Measurements from ENCODE around the gene ATRNL1.

Gene ATRNL1

GRCh38 chr10:115833119-115833518, 740.0 kb downstream of the ATRNL1 start:
- Histone ChIP-seq H3K4me2 (ENCODE audit: low read length) (no peak overlapping the region), H3K4me3 (ENCODE audit: low read depth, low read length) (no peak overlapping the region), H3K79me2 (no peaks in the 10 kb centered on the region), H3K9ac (no peak overlapping the region), H2AFZ (no peak overlapping the region), H3K9me3 (ENCODE audit: control insufficient read depth, low read length) (no peaks in the 10 kb centered on the region), H3K27ac (no peak overlapping the region), H3K36me3 (ENCODE audit: control insufficient read depth, insufficient read depth, low read length) (no peaks in the 10 kb centered on the region), H3K27me3 (ENCODE audit: control insufficient read depth, insufficient read depth, low read length) (no peaks in the 10 kb centered on the region), H3K4me1 (no peaks in the 10 kb centered on the region)
- TF ChIP-seq, protein P1, sequence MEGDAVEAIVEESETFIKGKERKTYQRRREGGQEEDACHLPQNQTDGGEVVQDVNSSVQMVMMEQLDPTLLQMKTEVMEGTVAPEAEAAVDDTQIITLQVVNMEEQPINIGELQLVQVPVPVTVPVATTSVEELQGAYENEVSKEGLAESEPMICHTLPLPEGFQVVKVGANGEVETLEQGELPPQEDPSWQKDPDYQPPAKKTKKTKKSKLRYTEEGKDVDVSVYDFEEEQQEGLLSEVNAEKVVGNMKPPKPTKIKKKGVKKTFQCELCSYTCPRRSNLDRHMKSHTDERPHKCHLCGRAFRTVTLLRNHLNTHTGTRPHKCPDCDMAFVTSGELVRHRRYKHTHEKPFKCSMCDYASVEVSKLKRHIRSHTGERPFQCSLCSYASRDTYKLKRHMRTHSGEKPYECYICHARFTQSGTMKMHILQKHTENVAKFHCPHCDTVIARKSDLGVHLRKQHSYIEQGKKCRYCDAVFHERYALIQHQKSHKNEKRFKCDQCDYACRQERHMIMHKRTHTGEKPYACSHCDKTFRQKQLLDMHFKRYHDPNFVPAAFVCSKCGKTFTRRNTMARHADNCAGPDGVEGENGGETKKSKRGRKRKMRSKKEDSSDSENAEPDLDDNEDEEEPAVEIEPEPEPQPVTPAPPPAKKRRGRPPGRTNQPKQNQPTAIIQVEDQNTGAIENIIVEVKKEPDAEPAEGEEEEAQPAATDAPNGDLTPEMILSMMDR (IDR thresholded peaks at IDR 0.05): no peak

GRCh38 chr10:115844591-115844990, 751.4 kb downstream of the ATRNL1 start:
- Histone ChIP-seq H2AFZ (no peak overlapping the region), H3K36me3 (ENCODE audit: control insufficient read depth, insufficient read depth, low read length) (no peaks in the 10 kb centered on the region), H3K4me3 (ENCODE audit: low read depth, low read length) (no peak overlapping the region), H3K79me2 (no peaks in the 10 kb centered on the region), H3K9ac (no peak overlapping the region), H3K4me1 (peaks cover 5% of the 10 kb centered on the region), H3K27ac (no peak overlapping the region), H3K4me2 (ENCODE audit: low read length) (no peak overlapping the region), H3K27me3 (ENCODE audit: control insufficient read depth, insufficient read depth, low read length) (no peaks in the 10 kb centered on the region), H3K9me3 (ENCODE audit: control insufficient read depth, low read length) (no peaks in the 10 kb centered on the region)
- TF ChIP-seq, protein P1 (IDR thresholded peaks at IDR 0.05): no peak

DNA sequence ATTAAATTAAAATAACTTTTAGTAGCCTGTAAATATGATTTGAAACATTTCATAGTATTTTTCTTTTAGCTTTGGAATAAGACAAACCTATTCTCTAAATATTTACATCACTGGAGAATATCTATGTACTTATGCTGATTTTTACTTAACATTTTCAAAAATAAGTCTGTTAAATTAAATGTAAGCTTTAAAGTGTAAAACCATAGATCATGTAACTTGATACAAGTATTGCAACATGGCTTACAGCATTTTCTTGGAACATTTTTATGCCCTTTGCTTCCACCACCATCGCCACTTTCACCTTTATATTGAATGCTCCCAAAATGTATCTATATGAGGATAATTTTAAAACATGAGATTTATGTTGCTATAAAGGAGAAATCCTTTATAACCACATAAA, 752.8 kb downstream of the ATRNL1 start:
- Histone ChIP-seq H3K79me2 (no peaks in the 10 kb centered on the region), H3K36me3 (ENCODE audit: control insufficient read depth, insufficient read depth, low read length) (no peaks in the 10 kb centered on the region), H3K9ac (no peak overlapping the region), H3K4me2 (ENCODE audit: low read length) (no peak overlapping the region), H2AFZ (no peak overlapping the region), H3K9me3 (ENCODE audit: control insufficient read depth, low read length) (no peaks in the 10 kb centered on the region), H3K4me1 (peaks cover 5% of the 10 kb centered on the region), H3K4me3 (ENCODE audit: low read depth, low read length) (no peak overlapping the region), H3K27me3 (ENCODE audit: control insufficient read depth, insufficient read depth, low read length) (no peaks in the 10 kb centered on the region), H3K27ac (no peak overlapping the region)
- TF ChIP-seq, protein P1 (IDR thresholded peaks at IDR 0.05): no peak

- Histone ChIP-seq H3K9me3 (ENCODE audit: control insufficient read depth, low read length) (no peaks in the 10 kb centered on the region), H3K9ac (no peak overlapping the region), H3K79me2 (no peaks in the 10 kb centered on the region), H3K36me3 (ENCODE audit: control insufficient read depth, insufficient read depth, low read length) (no peaks in the 10 kb centered on the region), H3K27me3 (ENCODE audit: control insufficient read depth, insufficient read depth, low read length) (no peaks in the 10 kb centered on the region), H3K4me2 (ENCODE audit: low read length) (no peak overlapping the region), H3K27ac (no peak overlapping the region), H2AFZ (no peak overlapping the region), H3K4me3 (ENCODE audit: low read depth, low read length) (no peak overlapping the region), H3K4me1 (peaks cover 3% of the 10 kb centered on the region)
- TF ChIP-seq, protein P1 (IDR thresholded peaks at IDR 0.05): no peak
Measured at GRCh38 chr10:115846528-115846927, 753.4 kb downstream of the ATRNL1 start.

- no peak overlapping the region for H3K27ac ChIP-seq
- no peaks in the 10 kb centered on the region for H3K9me3 ChIP-seq (ENCODE audit: control insufficient read depth, low read length)
- H3K9ac ChIP-seq: no peak overlapping the region
- no peak overlapping the region for H2AFZ ChIP-seq
- no peaks in the 10 kb centered on the region for H3K79me2 ChIP-seq
- H3K27me3 ChIP-seq (ENCODE audit: control insufficient read depth, insufficient read depth, low read length): no peaks in the 10 kb centered on the region
- H3K4me2 ChIP-seq (ENCODE audit: low read length): no peak overlapping the region
- H3K4me3 ChIP-seq (ENCODE audit: low read depth, low read length): no peak overlapping the region
- no peaks in the 10 kb centered on the region for H3K36me3 ChIP-seq (ENCODE audit: control insufficient read depth, insufficient read depth, low read length)
- H3K4me1 ChIP-seq: no peaks in the 10 kb centered on the region
- TF ChIP-seq, protein P1 (IDR thresholded peaks at IDR 0.05): no peak
Measured at GRCh38 chr10:115849197-115849596, 756.0 kb downstream of the ATRNL1 start.

Data from parathyroid adenoma (tissue), 2 donors.